ENCODE results near the gene ZNF438. TPM values are rescaled to one million over a fixed set of nuclear protein-coding genes. Genes with fewer than 3 reads are reported as not detected.

Gene ZNF438
- total and polyA plus RNA-seq, 2 of the 13 experiments (the other 11 are each of a cell fraction or from before 2014, with no cell fraction given), result 0.75 to 0.83 TPM

DNA sequence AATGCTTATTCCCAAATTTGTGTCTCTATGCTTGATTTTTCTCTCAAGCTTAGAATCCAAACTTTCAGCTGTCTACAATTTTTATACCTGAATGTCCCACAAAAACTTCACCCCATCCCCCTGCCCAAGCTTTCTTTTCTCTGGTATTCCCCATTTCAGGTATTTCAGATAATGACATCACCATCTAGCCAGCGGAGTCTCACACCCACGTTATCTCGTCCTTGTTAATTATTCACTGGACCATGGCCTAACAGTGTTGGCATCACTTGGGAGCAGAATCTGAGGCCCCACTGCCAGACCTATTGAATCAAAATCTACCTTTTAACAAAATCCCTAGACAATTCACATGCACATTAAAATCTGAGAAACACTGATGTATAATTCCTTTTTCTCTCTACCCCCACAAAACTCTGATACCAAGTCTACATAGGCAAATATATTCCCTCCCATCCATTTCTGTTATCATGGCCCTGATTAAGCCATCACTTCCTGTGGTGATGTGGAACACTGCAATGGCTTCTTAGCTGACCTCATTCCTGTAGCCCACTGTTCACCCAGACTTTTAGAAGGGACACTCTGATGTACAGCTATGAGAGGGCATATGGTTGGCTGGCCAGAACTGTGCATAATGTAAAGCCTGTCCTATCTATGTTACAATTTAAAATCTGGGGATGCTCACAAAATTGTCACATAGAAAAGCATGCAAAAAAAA, 31.4 kb downstream of the ZNF438 start:
- CTCF ChIA-PET (ENCODE audit: low intra/inter-chr PET ratio, low total read pairs), result no interaction called here
- no peak for TF ChIP-seq ZNF12 (CRISPR knock-in tag; IDR thresholded peaks at IDR 0.05)
- TF ChIP-seq ATF7 (IDR thresholded peaks at IDR 0.05), result peak; percentile 69
- no peak for TF ChIP-seq ATF7 (CRISPR knock-in tag; IDR thresholded peaks at IDR 0.05)
- peaks cover 5% of the 10 kb centered on the region for H3K9me3 ChIP-seq (ENCODE audit: low read length)
- H2AFZ ChIP-seq (ENCODE audit: low read length), result no peak overlapping the region
- no peak overlapping the region for H3K9ac ChIP-seq (ENCODE audit: insufficient read depth, low read depth, low read length)
- no peak overlapping the region for H3K4me3 ChIP-seq (replicated peaks in 1 of 3; ENCODE audit: insufficient read depth in 1 of 3, low read depth in 2 of 3, low read length in 3 of 3)
- BruUV-seq (replicated peaks), result no TSS peak
- no peaks in the 10 kb centered on the region for H3K27me3 ChIP-seq (ENCODE audit: control insufficient read depth in 1 of 2, insufficient read depth in 2 of 2, low read length in 2 of 2)
- POLR2A ChIA-PET, result no interaction called here
- H3K27ac ChIP-seq (ENCODE audit: extremely low read length, insufficient read depth, low read length), result no peak overlapping the region
- no peaks in the 10 kb centered on the region for H3K79me2 ChIP-seq (ENCODE audit: insufficient read depth, low read length)
- intact Hi-C loops (cut with micrococcal nuclease; ENCODE audit: unreplicated experiment) (no loop called here), in situ Hi-C loops (cut with HindIII; ENCODE audit: extremely low pct_ligation_motif_present, low pct_unique_long_range_greater_than_20kb) (no loop called here)
- H3K4me1 ChIP-seq (ENCODE audit: insufficient read depth, low read length), result 0 out of 2 replicates have a peak, but pooled peaks cover 5% of the 10 kb centered on the region
- H4K20me1 ChIP-seq (ENCODE audit: insufficient read depth, low read length), result no peaks in the 10 kb centered on the region; the same call in 1 of the 2 replicates
- WGBS (ENCODE audit: low lambda C conversion rate), result 6% methylated on average over 3 of the region's 3 CpGs
- FAIRE-seq (no peak), DNase-seq (ENCODE audit: low spot score) (no peak), ATAC-seq (no peak)
- H3K36me3 ChIP-seq (replicated peaks in 1 of 2; ENCODE audit: control insufficient read depth in 1 of 2, insufficient read depth in 2 of 2, low read length in 2 of 2), result no peaks in the 10 kb centered on the region
- H3K4me2 ChIP-seq (ENCODE audit: low read depth, low read length), result no peak overlapping the region

- H3K27me3 ChIP-seq (ENCODE audit: control insufficient read depth in 1 of 2, insufficient read depth in 2 of 2, low read length in 2 of 2), result no peaks in the 10 kb centered on the region
- no peak for DNase-seq (ENCODE audit: low spot score)
- WGBS (ENCODE audit: low lambda C conversion rate), result 42% methylated on average over 3 of the region's 3 CpGs
- CTCF ChIA-PET (ENCODE audit: low intra/inter-chr PET ratio, low total read pairs), result no interaction called here
- no peak overlapping the region for H3K4me2 ChIP-seq (ENCODE audit: low read depth, low read length)
- H3K36me3 ChIP-seq (replicated peaks in 1 of 2; ENCODE audit: control insufficient read depth in 1 of 2, insufficient read depth in 2 of 2, low read length in 2 of 2), result no peaks in the 10 kb centered on the region
- intact Hi-C loops (cut with micrococcal nuclease; ENCODE audit: unreplicated experiment) (no loop called here), in situ Hi-C loops (cut with HindIII; ENCODE audit: extremely low pct_ligation_motif_present, low pct_unique_long_range_greater_than_20kb) (no loop called here)
- H3K27ac ChIP-seq (ENCODE audit: extremely low read length, insufficient read depth, low read length), result no peak overlapping the region
- H3K79me2 ChIP-seq (ENCODE audit: insufficient read depth, low read length), result no peaks in the 10 kb centered on the region
- 0 out of 2 replicates have a peak, but pooled peaks cover 5% of the 10 kb centered on the region for H3K4me1 ChIP-seq (ENCODE audit: insufficient read depth, low read length)
- no peak for FAIRE-seq
- H3K9me3 ChIP-seq (ENCODE audit: low read length), result peaks cover 15% of the 10 kb centered on the region
- no peak overlapping the region for H2AFZ ChIP-seq (ENCODE audit: low read length)
- no peak overlapping the region for H3K4me3 ChIP-seq (replicated peaks in 1 of 3; ENCODE audit: insufficient read depth in 1 of 3, low read depth in 2 of 3, low read length in 3 of 3)
- no peak overlapping the region for H3K9ac ChIP-seq (ENCODE audit: insufficient read depth, low read depth, low read length)
- POLR2A ChIA-PET, result no interaction called here
- no peaks in the 10 kb centered on the region; the same call in 1 of the 2 replicates for H4K20me1 ChIP-seq (ENCODE audit: insufficient read depth, low read length)
- ATAC-seq, result no peak
- no TSS peak for BruUV-seq (replicated peaks)
- TF ChIP-seq REL (CRISPR knock-in tag; conservative IDR thresholded peaks at IDR 0.05) (no peak), ZNF282 (IDR thresholded peaks at IDR 0.05; ENCODE audit: partially characterized antibody) (no peak), PCBP1 (IDR thresholded peaks at IDR 0.05; ENCODE audit: borderline replicate concordance, low read depth, low read length) (no peak), DMAP1 (CRISPR knock-in tag; IDR thresholded peaks at IDR 0.05) (no peak), ZNF737 (CRISPR knock-in tag; IDR thresholded peaks at IDR 0.05; ENCODE audit: borderline replicate concordance) (no peak), MXI1 (IDR thresholded peaks at IDR 0.05; ENCODE audit: borderline replicate concordance, low read depth, low read length) (no peak), ZNF138 (CRISPR knock-in tag; IDR thresholded peaks at IDR 0.05; ENCODE audit: low read depth) (no peak), ZNF629 (CRISPR knock-in tag; conservative IDR thresholded peaks at IDR 0.05) (no peak), NBN (conservative IDR thresholded peaks at IDR 0.05) (no peak), ZNF878 (CRISPR knock-in tag; IDR thresholded peaks at IDR 0.05) (no peak), ZNF441 (CRISPR knock-in tag; IDR thresholded peaks at IDR 0.05; ENCODE audit: borderline replicate concordance) (no peak)
- TF ChIP-seq, protein P1, sequence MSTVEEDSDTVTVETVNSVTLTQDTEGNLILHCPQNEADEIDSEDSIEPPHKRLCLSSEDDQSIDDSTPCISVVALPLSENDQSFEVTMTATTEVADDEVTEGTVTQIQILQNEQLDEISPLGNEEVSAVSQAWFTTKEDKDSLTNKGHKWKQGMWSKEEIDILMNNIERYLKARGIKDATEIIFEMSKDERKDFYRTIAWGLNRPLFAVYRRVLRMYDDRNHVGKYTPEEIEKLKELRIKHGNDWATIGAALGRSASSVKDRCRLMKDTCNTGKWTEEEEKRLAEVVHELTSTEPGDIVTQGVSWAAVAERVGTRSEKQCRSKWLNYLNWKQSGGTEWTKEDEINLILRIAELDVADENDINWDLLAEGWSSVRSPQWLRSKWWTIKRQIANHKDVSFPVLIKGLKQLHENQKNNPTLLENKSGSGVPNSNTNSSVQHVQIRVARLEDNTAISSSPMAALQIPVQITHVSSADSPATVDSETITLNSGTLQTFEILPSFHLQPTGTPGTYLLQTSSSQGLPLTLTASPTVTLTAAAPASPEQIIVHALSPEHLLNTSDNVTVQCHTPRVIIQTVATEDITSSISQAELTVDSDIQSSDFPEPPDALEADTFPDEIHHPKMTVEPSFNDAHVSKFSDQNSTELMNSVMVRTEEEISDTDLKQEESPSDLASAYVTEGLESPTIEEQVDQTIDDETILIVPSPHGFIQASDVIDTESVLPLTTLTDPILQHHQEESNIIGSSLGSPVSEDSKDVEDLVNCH (CRISPR knock-in tag; IDR thresholded peaks at IDR 0.05), result no peak
- TF ChIP-seq, protein P2, sequence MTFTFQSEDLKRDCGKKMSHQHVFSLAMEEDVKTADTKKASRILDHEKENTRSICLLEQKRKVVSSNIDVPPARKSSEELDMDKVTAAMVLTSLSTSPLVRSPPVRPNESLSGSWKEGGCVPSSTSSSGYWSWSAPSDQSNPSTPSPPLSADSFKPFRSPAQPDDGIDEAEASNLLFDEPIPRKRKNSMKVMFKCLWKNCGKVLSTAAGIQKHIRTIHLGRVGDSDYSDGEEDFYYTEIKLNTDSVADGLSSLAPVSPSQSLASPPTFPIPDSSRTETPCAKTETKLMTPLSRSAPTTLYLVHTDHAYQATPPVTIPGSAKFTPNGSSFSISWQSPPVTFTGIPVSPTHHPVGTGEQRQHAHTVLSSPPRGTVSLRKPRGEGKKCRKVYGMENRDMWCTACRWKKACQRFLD (CRISPR knock-in tag; IDR thresholded peaks at IDR 0.05; ENCODE audit: borderline replicate concordance), result no peak
Measured at GRCh38 chr10:30999070-30999712, 32.5 kb downstream of the ZNF438 start.

All from HepG2 (cell line).